Measurements from ENCODE around the gene DYNLL1. TPM values are rescaled to one million over a fixed set of nuclear protein-coding genes. Genes with fewer than 3 reads are reported as not detected.

Gene DYNLL1
- total and polyA plus RNA-seq, 4 donors: 101 to 275 (median 183) TPM

DNA sequence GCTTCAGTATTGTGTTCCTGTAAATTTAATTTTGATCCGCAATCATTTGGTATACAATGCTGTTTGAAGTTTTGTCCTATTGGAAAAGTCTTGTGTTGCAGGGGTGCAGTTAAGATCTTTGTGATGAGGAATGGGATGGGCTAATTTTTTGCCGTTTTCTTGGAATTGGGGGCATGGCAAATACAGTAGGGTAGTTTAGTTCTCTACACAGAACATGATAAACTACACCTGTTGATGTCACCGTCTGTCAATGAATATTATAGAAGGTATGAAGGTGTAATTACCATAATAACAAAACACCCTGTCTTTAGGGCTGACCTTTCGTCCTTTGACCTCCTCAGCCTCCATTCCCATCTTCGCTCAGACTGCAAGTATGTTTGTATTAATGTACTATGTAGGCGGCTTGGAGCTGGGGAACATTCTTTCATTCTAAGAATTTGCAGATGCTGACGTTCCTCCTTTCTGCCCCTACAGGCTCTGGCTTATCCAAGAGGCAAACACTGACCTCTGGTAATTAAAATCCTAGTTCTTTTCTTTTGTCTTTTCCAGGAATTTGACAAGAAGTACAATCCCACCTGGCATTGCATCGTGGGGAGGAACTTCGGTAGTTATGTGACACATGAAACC lies 1.7 kb downstream of the DYNLL1 start:
- Histone ChIP-seq H3K9ac (ENCODE audit: low read depth in 1 of 2, low read length in 2 of 2) (peak overlapping the region in 1 of 2 donors; percentile 11), H3K9me3 (ENCODE audit: control insufficient read depth in 4 of 4, low read length in 3 of 4) (no peaks in the 10 kb centered on the region), H3K4me1 (ENCODE audit: control insufficient read depth in 4 of 4, insufficient read depth in 4 of 4, low read length in 3 of 4) (peaks cover 0 to 19% (median 12%) of the 10 kb centered on the region in 4 donors), H3K4me3 (ENCODE audit: low read depth in 1 of 3, low read length in 3 of 3) (peak overlapping the region; percentile 82 to 95 (median 85)), H3K27ac (ENCODE audit: low read depth in 1 of 2, low read length in 2 of 2) (peak overlapping the region in 1 of 2 donors; percentile 20), H3K27me3 (ENCODE audit: control insufficient read depth in 4 of 4, insufficient read depth in 4 of 4, low read length in 3 of 4) (no peaks in the 10 kb centered on the region), H3K36me3 (ENCODE audit: control insufficient read depth in 4 of 4, insufficient read depth in 3 of 4, low read depth in 1 of 4, low read length in 3 of 4) (peaks cover 5 to 17% (median 8%) of the 10 kb centered on the region in 4 donors)
- TF ChIP-seq FOXA2 (IDR thresholded peaks at IDR 0.05) (no peak), EGR1 (IDR thresholded peaks at IDR 0.05; ENCODE audit: low read depth in 2 of 2) (no peak), RAD21 (IDR thresholded peaks at IDR 0.05) (no peak), TAF1 (conservative IDR thresholded peaks at IDR 0.05) (no peak), RXRA (IDR thresholded peaks at IDR 0.05) (no peak), ZBTB33 (IDR thresholded peaks at IDR 0.05) (no peak), NR2F2 (IDR thresholded peaks at IDR 0.05) (no peak), GABPA (IDR thresholded peaks at IDR 0.05 in 1 of 2, conservative IDR thresholded peaks at IDR 0.05 in 1 of 2) (no peak), JUND (IDR thresholded peaks at IDR 0.05) (no peak)
- TF ChIP-seq, protein P1, sequence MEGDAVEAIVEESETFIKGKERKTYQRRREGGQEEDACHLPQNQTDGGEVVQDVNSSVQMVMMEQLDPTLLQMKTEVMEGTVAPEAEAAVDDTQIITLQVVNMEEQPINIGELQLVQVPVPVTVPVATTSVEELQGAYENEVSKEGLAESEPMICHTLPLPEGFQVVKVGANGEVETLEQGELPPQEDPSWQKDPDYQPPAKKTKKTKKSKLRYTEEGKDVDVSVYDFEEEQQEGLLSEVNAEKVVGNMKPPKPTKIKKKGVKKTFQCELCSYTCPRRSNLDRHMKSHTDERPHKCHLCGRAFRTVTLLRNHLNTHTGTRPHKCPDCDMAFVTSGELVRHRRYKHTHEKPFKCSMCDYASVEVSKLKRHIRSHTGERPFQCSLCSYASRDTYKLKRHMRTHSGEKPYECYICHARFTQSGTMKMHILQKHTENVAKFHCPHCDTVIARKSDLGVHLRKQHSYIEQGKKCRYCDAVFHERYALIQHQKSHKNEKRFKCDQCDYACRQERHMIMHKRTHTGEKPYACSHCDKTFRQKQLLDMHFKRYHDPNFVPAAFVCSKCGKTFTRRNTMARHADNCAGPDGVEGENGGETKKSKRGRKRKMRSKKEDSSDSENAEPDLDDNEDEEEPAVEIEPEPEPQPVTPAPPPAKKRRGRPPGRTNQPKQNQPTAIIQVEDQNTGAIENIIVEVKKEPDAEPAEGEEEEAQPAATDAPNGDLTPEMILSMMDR (IDR thresholded peaks at IDR 0.05; ENCODE audit: low read depth, low read length, missing input control): no peak
- TF ChIP-seq, protein P2, sequence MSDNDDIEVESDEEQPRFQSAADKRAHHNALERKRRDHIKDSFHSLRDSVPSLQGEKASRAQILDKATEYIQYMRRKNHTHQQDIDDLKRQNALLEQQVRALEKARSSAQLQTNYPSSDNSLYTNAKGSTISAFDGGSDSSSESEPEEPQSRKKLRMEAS (IDR thresholded peaks at IDR 0.05): no peak
- no peak for DNase-seq (ENCODE audit: low spot score)
- 53% methylated on average over 9 of the region's 9 CpGs for WGBS

DNA sequence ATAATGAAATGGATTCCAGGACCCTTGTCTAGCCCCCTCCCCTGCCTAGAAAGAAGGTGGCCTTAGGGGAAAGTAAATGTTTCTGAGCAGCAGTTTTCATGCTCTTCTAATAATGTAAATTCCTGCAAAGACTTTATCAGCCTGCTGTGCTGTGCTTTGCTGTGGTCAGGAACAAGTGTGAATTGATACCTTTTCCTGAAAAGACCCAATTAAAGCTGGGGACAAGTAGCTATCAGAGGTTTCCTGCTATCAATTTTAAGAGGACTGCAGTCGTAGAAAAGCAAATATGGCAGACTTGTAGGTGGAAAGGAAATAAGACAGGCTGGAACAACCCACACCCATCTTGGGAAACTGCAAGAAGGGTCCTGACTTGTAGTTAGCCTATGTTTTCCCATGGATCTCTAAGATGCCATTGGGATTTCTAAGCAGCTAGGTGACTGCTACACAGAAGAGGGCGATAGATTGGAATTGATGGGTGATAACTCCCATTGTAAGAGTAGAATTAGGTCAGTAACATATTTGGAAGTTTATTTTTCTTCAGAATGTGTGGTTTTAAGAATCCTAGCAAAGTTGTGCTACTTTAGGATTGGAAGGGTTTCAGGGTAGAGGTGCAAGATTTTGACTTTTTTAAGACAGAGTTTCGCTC lies 3.1 kb downstream of the DYNLL1 start:
- Histone ChIP-seq H3K4me1 (ENCODE audit: control insufficient read depth in 4 of 4, insufficient read depth in 4 of 4, low read length in 3 of 4) (peaks cover 0 to 19% (median 12%) of the 10 kb centered on the region in 4 donors), H3K9ac (ENCODE audit: low read depth in 1 of 2, low read length in 2 of 2) (no peak overlapping the region), H3K36me3 (ENCODE audit: control insufficient read depth in 4 of 4, insufficient read depth in 3 of 4, low read depth in 1 of 4, low read length in 3 of 4) (peaks cover 7 to 26% (median 19%) of the 10 kb centered on the region in 4 donors), H3K27me3 (ENCODE audit: control insufficient read depth in 4 of 4, insufficient read depth in 4 of 4, low read length in 3 of 4) (no peaks in the 10 kb centered on the region), H3K9me3 (ENCODE audit: control insufficient read depth in 4 of 4, low read length in 3 of 4) (no peaks in the 10 kb centered on the region), H3K4me3 (ENCODE audit: low read depth in 1 of 3, low read length in 3 of 3) (no peak overlapping the region), H3K27ac (ENCODE audit: low read depth in 1 of 2, low read length in 2 of 2) (no peak overlapping the region)
- TF ChIP-seq, protein P3, sequence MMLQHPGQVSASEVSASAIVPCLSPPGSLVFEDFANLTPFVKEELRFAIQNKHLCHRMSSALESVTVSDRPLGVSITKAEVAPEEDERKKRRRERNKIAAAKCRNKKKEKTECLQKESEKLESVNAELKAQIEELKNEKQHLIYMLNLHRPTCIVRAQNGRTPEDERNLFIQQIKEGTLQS (IDR thresholded peaks at IDR 0.05): no peak
- no peak for TF ChIP-seq JUND (IDR thresholded peaks at IDR 0.05)
- TF ChIP-seq TAF1 (conservative IDR thresholded peaks at IDR 0.05): no peak
- TF ChIP-seq SP1 (IDR thresholded peaks at IDR 0.05): no peak
- TF ChIP-seq GABPA (IDR thresholded peaks at IDR 0.05 in 1 of 2, conservative IDR thresholded peaks at IDR 0.05 in 1 of 2): no peak
- TF ChIP-seq FOXA2 (IDR thresholded peaks at IDR 0.05): no peak
- no peak for TF ChIP-seq ZBTB33 (IDR thresholded peaks at IDR 0.05)
- TF ChIP-seq RAD21 (IDR thresholded peaks at IDR 0.05): no peak
- no peak for TF ChIP-seq EGR1 (IDR thresholded peaks at IDR 0.05; ENCODE audit: low read depth in 2 of 2)
- no peak for TF ChIP-seq RXRA (IDR thresholded peaks at IDR 0.05)
- 90% methylated on average over 3 of the region's 3 CpGs for WGBS
- no peak for DNase-seq (ENCODE audit: low spot score)

All from liver (tissue), 9 donors.